GM19324 (cell line): ENCODE measurements around the gene CFAP97.
"Not testable (repeated sequence)": the region's sequence is repeated elsewhere in the genome, so short reads cannot be mapped to it uniquely, and the experiment has no call there.

Source experiments
- ATAC-seq: cut with Tn5 transposase; IDR thresholded peaks from one replicate; pipeline ENCODE4 v1.9.1; 2021; ENCODE audit warnings: mild to moderate bottlenecking, moderate library complexity; ENCODE audit not compliant: unreplicated experiment, low FRiP score

Gene CFAP97

GRCh38 chr4:185143601-185143969, 60.2 kb downstream of the CFAP97 start:
- ATAC-seq: peak; percentile 15

GRCh38 chr4:185142912-185143600, 60.7 kb downstream of the CFAP97 start, which contains the start of gene SLC25A4:
Gene SLC25A4 (plus strand): TSS chr4:185143266. CDS start chr4:185143373, 107 bp downstream.
- ATAC-seq: peak; percentile 97

GRCh38 chr4:185142564-185142911, 61.3 kb downstream of the CFAP97 start:
- ATAC-seq: no peak

- ATAC-seq: no peak
These were observed 62.0 kb downstream of the CFAP97 start for GRCh38 chr4:185141777-185142176.

- no peak for ATAC-seq
These were observed 64.1 kb downstream of the CFAP97 start for GRCh38 chr4:185139736-185140135.

- no peak for ATAC-seq
These were observed 65.6 kb downstream of the CFAP97 start for GRCh38 chr4:185138161-185138560.

GRCh38 chr4:185137233-185137925, 66.4 kb downstream of the CFAP97 start:
- ATAC-seq: no peak

GRCh38 chr4:185134307-185134869, 69.4 kb downstream of the CFAP97 start:
- ATAC-seq: no peak

- no peak for ATAC-seq
These were observed 75.3 kb downstream of the CFAP97 start for GRCh38 chr4:185128272-185129119.

- no peak for ATAC-seq
These were observed 76.5 kb downstream of the CFAP97 start for GRCh38 chr4:185127021-185127925.

- ATAC-seq: no peak
These were observed 79.8 kb downstream of the CFAP97 start for GRCh38 chr4:185124006-185124405.

GRCh38 chr4:185122681-185123345, 81.0 kb downstream of the CFAP97 start:
- no peak for ATAC-seq

GRCh38 chr4:185120631-185120946, 83.2 kb downstream of the CFAP97 start:
- no peak for ATAC-seq

- no peak for ATAC-seq
These were observed 83.7 kb downstream of the CFAP97 start for GRCh38 chr4:185119927-185120630.

- not testable (repeated sequence) for ATAC-seq
These were observed 84.3 kb downstream of the CFAP97 start for GRCh38 chr4:185119467-185119866.

- no peak for ATAC-seq
These were observed 84.9 kb downstream of the CFAP97 start for GRCh38 chr4:185118876-185119275.

- no peak for ATAC-seq
These were observed 86.4 kb downstream of the CFAP97 start for GRCh38 chr4:185117300-185117934.

- ATAC-seq: no peak
These were observed 88.0 kb downstream of the CFAP97 start for GRCh38 chr4:185115827-185116232.
